Calu3 (cell line): ENCODE results near the gene CDYL2. TPM values are rescaled to one million over a fixed set of nuclear protein-coding genes. Genes with fewer than 3 reads are reported as not detected.

Experiments used
- BruUV-seq: library from RNA; stranded (reverse); fragments of 400-500 nt; replicated peaks from 2 replicates; lab custom pipeline; 2021; lab: Mats Ljungman, UMichigan
- CTCF ChIA-PET: fragments of 300-600 bp; sonication (Branson Sonifier 250); formaldehyde crosslinking; loops from one replicate; lab custom pipeline; 2022; ENCODE audit warnings: antibody characterized with exemption; lab: Charles Lee
- DNase-seq: peaks from one replicate; pipeline ENCODE4 v3.0.0; 2022
- H3K27ac Mint-ChIP-seq: one replicate; pipeline ENCODE4 v1.8.0; 2022; ENCODE audit warnings: mixed read lengths; ENCODE audit not compliant: unreplicated experiment
- H3K27me3 Mint-ChIP-seq: one replicate; pipeline ENCODE4 v1.8.0; 2022; ENCODE audit warnings: mixed read lengths; ENCODE audit not compliant: unreplicated experiment
- H3K36me3 Mint-ChIP-seq: one replicate; pipeline ENCODE4 v1.8.0; 2022; ENCODE audit warnings: mild to moderate bottlenecking, moderate library complexity, mixed read lengths; ENCODE audit not compliant: insufficient read depth, unreplicated experiment
- H3K4me1 Mint-ChIP-seq: one replicate; pipeline ENCODE4 v1.8.0; 2022; ENCODE audit warnings: mild to moderate bottlenecking, low read depth, mixed read lengths; ENCODE audit not compliant: unreplicated experiment
- H3K4me3 Mint-ChIP-seq: one replicate; pipeline ENCODE4 v1.8.0; 2022; ENCODE audit warnings: mild to moderate bottlenecking, low read depth, moderate library complexity, mixed read lengths; ENCODE audit not compliant: unreplicated experiment
- H3K9me3 Mint-ChIP-seq: one replicate; pipeline ENCODE4 v1.8.0; 2022; ENCODE audit warnings: low read depth, mixed read lengths; ENCODE audit not compliant: unreplicated experiment
- CTCF ChIP-seq: fragments of 200-600 bp; IDR thresholded peaks from one replicate; pipeline ENCODE4 v1.8.0; 2022; ENCODE audit warnings: antibody characterized with exemption; ENCODE audit not compliant: unreplicated experiment
- intact Hi-C: fragments of 100-400 bp; cut with micrococcal nuclease; formaldehyde crosslinking; loops from one replicate; pipeline ENCODE4 v1.10.0; 2022; ENCODE audit not compliant: unreplicated experiment
- total RNA-seq: library from RNA; stranded (reverse); gene quantifications from 2 replicates; pipeline ENCODE4 v1.2.3, GENCODE V29; 2022

Gene CDYL2
- total RNA-seq, 1 experiment from 2014 or later: 1.0 TPM

- Mint-ChIP-seq H3K27ac (no peak overlapping the region), H3K4me1 (no peaks in the 10 kb centered on the region), H3K9me3 (peaks cover 10% of the 10 kb centered on the region), H3K4me3 (no peak overlapping the region), H3K36me3 (no peaks in the 10 kb centered on the region), H3K27me3 (no peaks in the 10 kb centered on the region)
- no peak for TF ChIP-seq CTCF
- intact Hi-C loops: no loop called here
- no TSS peak for BruUV-seq
- CTCF ChIA-PET: no interaction called here
- no peak for DNase-seq
Measured at GRCh38 chr16:80743273-80743672, 61.1 kb downstream of the CDYL2 start.

- Mint-ChIP-seq H3K4me1 (no peaks in the 10 kb centered on the region), H3K36me3 (no peaks in the 10 kb centered on the region), H3K27me3 (no peaks in the 10 kb centered on the region), H3K4me3 (no peak overlapping the region), H3K27ac (no peak overlapping the region), H3K9me3 (peaks cover 10% of the 10 kb centered on the region)
- BruUV-seq: no TSS peak
- intact Hi-C loops: no loop called here
- CTCF ChIA-PET: no interaction called here
- TF ChIP-seq CTCF: no peak
- DNase-seq: no peak
Measured at GRCh38 chr16:80742331-80742730, 62.1 kb downstream of the CDYL2 start.

- BruUV-seq: no TSS peak
- intact Hi-C loops: no loop called here
- Mint-ChIP-seq H3K27me3 (no peaks in the 10 kb centered on the region), H3K36me3 (no peaks in the 10 kb centered on the region), H3K4me3 (no peak overlapping the region), H3K9me3 (peaks cover 10% of the 10 kb centered on the region), H3K27ac (no peak overlapping the region), H3K4me1 (no peaks in the 10 kb centered on the region)
- DNase-seq: no peak
- CTCF ChIA-PET: no interaction called here
- TF ChIP-seq CTCF: no peak
Measured at GRCh38 chr16:80741724-80742123, 62.7 kb downstream of the CDYL2 start.

- no peak for TF ChIP-seq CTCF
- CTCF ChIA-PET: no interaction called here
- Mint-ChIP-seq H3K27ac (no peak overlapping the region), H3K4me3 (no peak overlapping the region), H3K9me3 (peaks cover 10% of the 10 kb centered on the region), H3K4me1 (no peaks in the 10 kb centered on the region), H3K27me3 (peaks cover 10% of the 10 kb centered on the region), H3K36me3 (no peaks in the 10 kb centered on the region)
- BruUV-seq: no TSS peak
- DNase-seq: no peak
- intact Hi-C loops: no loop called here
Measured at GRCh38 chr16:80739523-80739922, 64.9 kb downstream of the CDYL2 start.
